Uterus (tissue), 4 donors: ENCODE data around the gene ZNF770. TPM values are rescaled to one million over a fixed set of nuclear protein-coding genes. Genes with fewer than 3 reads are reported as not detected.
"Not testable (repeated sequence)": the region's sequence is repeated elsewhere in the genome, so short reads cannot be mapped to it uniquely, and the experiment has no call there.

Source experiments
- DNase-seq, 2 donors: peaks; one replicate each; pipeline ENCODE4 v3.0.0-alpha.2; 2019 to 2020
- H3K27ac ChIP-seq, 2 donors: fragments of 200-600 bp; sonication (generic); 1 replicate in 1 of 2; 2 replicates in 1 of 2; pipeline ENCODE4 v1.5.1; 2016 to 2018
- H3K27me3 ChIP-seq, 2 donors: fragments of 200-600 bp; sonication (generic); one replicate each; pipeline ENCODE4 v1.5.1; 2018 to 2019; ENCODE audit warnings: control low read depth in 1 of 2
- H3K36me3 ChIP-seq, 2 donors: fragments of 200-600 bp; sonication (generic); one replicate each; pipeline ENCODE4 v1.5.1; 2019; ENCODE audit warnings: control low read depth in 1 of 2
- H3K4me1 ChIP-seq, 2 donors: fragments of 200-600 bp; sonication (generic); one replicate each; pipeline ENCODE4 v1.5.1; 2018 to 2019; ENCODE audit warnings: control low read depth in 1 of 2
- H3K4me3 ChIP-seq, 2 donors: fragments of 200-600 bp; sonication (generic); 1 replicate in 1 of 2; 2 replicates in 1 of 2; pipeline ENCODE4 v1.5.1; 2018 to 2019; ENCODE audit warnings: mild to moderate bottlenecking in 1 of 2
- H3K9me3 ChIP-seq, 2 donors: fragments of 200-600 bp; sonication (generic); one replicate each; pipeline ENCODE4 v1.5.1; 2019; ENCODE audit warnings: control low read depth in 1 of 2
- POLR2A ChIP-seq, 2 donors: fragments of 450-650 bp; IDR thresholded peaks; one replicate each; pipeline ENCODE4 v1.6.1; 2016; ENCODE audit warnings: antibody characterized with exemption in 2 of 2, mild to moderate bottlenecking in 1 of 2, moderate library complexity in 1 of 2
- intact Hi-C: fragments of 100-400 bp; cut with DNase I; formaldehyde crosslinking; loops from one replicate; pipeline ENCODE4 v1.15.1; 2023; ENCODE audit warnings: low total_unique reads
- total RNA-seq, 4 donors: library from RNA; depleted of rRNA in 3 of 4; stranded (reverse); fragments of >200 nt in 3 of 4; gene quantifications; one replicate each; pipeline versions ENCODE4 v1.1.0 to v1.2.4, GENCODE V29; 2014 to 2023
- TF ChIP-seq, protein P1 (sequence below), 4 experiments: fragments of 200-600 bp in 2 of 4; fragments of 450-650 bp in 2 of 4; sonication (generic) in 2 of 4; IDR thresholded peaks; one replicate each; pipeline ENCODE4 v1.5.1; 2016 to 2019; ENCODE audit warnings: antibody characterized with exemption in 4 of 4, mild to moderate bottlenecking in 2 of 4, moderate library complexity in 1 of 4
- donor health status: DM: yes; HTN: yes; CAD: no.

The ZNF770 gene
- total RNA-seq, 4 donors from 2014 or later = 18.4 to 86.1 (median 33.4) TPM

DNA sequence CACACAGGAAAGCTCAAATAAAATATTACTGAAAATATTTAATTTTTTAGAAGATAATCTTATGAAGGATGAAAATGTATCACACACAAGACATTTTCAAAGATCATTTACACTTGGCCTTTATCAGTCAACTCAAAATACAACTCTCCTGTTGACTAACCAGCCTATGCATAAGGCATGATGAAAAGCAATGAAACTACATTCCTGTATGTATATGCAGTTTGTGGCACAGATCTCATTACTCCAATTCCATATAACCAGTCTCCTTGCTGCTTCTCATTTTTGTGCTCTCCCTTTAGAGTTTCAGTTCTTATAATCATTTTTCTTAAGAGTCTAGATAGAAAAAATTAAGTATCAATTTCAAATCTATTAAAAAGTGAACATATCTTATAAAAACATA, 44.4 kb downstream of the ZNF770 start:
- H3K27ac ChIP-seq = no peak overlapping the region
- no peak overlapping the region for H3K4me3 ChIP-seq
- H3K4me1 ChIP-seq = no peaks in the 10 kb centered on the region
- H3K9me3 ChIP-seq = no peaks in the 10 kb centered on the region
- no peaks in the 10 kb centered on the region for H3K27me3 ChIP-seq
- TF ChIP-seq, protein P1, sequence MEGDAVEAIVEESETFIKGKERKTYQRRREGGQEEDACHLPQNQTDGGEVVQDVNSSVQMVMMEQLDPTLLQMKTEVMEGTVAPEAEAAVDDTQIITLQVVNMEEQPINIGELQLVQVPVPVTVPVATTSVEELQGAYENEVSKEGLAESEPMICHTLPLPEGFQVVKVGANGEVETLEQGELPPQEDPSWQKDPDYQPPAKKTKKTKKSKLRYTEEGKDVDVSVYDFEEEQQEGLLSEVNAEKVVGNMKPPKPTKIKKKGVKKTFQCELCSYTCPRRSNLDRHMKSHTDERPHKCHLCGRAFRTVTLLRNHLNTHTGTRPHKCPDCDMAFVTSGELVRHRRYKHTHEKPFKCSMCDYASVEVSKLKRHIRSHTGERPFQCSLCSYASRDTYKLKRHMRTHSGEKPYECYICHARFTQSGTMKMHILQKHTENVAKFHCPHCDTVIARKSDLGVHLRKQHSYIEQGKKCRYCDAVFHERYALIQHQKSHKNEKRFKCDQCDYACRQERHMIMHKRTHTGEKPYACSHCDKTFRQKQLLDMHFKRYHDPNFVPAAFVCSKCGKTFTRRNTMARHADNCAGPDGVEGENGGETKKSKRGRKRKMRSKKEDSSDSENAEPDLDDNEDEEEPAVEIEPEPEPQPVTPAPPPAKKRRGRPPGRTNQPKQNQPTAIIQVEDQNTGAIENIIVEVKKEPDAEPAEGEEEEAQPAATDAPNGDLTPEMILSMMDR (IDR thresholded peaks at IDR 0.05) = no peak
- TF ChIP-seq POLR2A (IDR thresholded peaks at IDR 0.05) = no peak
- DNase-seq = no peak
- H3K36me3 ChIP-seq = no peaks in the 10 kb centered on the region
- intact Hi-C loops = no loop called here

DNA sequence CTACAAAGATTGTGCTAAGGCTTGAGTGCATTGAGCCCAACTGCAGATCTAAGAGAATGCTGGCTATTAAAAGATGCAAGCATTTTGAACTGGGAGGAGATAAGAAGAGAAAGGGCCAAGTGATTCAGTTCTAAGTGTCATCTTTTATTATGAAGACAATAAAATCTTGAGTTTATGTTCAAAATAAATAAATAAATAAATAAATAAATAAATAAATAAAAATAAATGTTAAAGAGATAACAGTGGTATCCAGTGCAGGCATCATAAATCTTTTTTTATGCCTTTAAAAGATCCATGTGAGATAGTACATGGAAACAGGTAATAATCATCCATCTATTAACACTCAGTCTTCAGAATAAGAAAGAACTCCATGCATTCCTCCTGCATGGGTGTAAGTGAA, 44.8 kb downstream of the ZNF770 start:
- intact Hi-C loops, H3K36me3 ChIP-seq: not testable (repeated sequence)

DNA sequence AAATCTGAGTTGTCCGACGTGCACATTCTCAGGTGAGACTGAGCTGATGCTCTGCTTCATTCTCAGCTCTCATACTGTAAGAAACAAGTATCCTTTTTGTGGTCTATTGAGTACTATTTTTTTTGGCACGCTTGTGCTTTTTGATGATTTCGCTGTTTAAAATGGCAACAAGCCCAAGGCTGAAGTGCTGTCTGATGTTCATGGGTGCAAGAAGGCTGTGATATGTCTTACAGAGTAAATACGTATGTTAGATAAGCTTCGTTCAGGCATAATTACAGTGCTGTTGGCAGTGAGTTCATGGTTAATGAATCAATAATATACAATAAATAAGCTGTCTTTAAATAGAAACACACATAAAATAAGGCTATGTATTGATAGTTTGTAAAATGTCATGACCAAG, 45.7 kb downstream of the ZNF770 start:
- Histone ChIP-seq H3K9me3 (no peaks in the 10 kb centered on the region), H3K27ac (no peak overlapping the region), H3K4me3 (no peak overlapping the region), H3K36me3 (no peaks in the 10 kb centered on the region), H3K4me1 (no peaks in the 10 kb centered on the region), H3K27me3 (no peaks in the 10 kb centered on the region)
- TF ChIP-seq, protein P1 (IDR thresholded peaks at IDR 0.05) = no peak
- TF ChIP-seq POLR2A (IDR thresholded peaks at IDR 0.05) = no peak
- intact Hi-C loops = no loop called here
- DNase-seq = no peak

More for the DNA sequence above, 44.8 kb downstream of the ZNF770 start:
- not testable (repeated sequence) for H3K4me1 ChIP-seq, H3K9me3 ChIP-seq, H3K27ac ChIP-seq, DNase-seq, H3K27me3 ChIP-seq, H3K4me3 ChIP-seq

DNA sequence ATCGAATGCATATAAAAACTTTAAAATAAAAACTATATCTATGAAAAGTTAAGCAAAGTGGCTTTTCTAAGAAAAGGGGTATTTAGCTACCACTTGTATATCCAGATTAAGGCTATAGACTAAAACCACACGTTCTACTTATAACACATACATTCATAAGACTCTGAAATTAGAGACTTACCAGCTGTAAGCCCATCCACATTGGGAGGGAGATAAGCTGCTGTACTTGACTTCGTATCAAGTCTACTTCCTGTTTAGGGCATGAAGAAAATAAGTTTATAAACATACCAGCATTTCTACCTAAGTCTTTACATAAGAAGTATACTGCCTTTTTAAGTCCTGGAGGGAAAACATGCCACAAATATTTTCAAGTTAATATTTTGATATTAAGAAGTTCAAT, 46.3 kb downstream of the ZNF770 start:
- Histone ChIP-seq H3K4me1 (no peaks in the 10 kb centered on the region), H3K27me3 (no peaks in the 10 kb centered on the region), H3K27ac (no peak overlapping the region), H3K4me3 (no peak overlapping the region), H3K36me3 (no peaks in the 10 kb centered on the region), H3K9me3 (no peaks in the 10 kb centered on the region)
- intact Hi-C loops = no loop called here
- no peak for DNase-seq
- TF ChIP-seq, protein P1 (IDR thresholded peaks at IDR 0.05) = no peak
- no peak for TF ChIP-seq POLR2A (IDR thresholded peaks at IDR 0.05)

DNA sequence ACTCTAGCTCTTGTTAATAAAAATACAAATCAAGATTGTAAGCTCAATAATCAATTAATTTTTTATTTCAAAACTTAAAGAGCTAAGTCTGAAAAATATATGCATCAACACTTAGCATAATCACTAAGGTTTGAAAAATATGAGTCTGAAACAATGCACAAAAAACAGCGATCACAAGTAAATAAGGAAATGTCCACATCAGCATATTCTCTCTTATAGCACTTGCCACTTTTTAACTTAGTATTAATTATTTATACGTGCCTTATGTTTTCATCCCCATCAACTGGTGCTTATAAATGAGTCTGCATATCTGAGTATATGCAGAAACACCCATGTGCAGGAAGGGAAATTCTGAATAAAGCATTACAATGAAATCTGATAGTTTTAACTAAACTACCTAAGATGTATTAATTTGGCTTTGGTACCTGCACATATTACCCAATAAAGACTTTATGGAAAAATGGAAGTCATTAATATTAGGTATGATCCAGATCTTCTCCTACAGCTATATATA, 46.8 kb downstream of the ZNF770 start:
- Histone ChIP-seq H3K27ac (no peak overlapping the region), H3K36me3 (no peaks in the 10 kb centered on the region), H3K4me3 (no peak overlapping the region), H3K9me3 (no peaks in the 10 kb centered on the region), H3K4me1 (no peaks in the 10 kb centered on the region), H3K27me3 (no peaks in the 10 kb centered on the region)
- intact Hi-C loops = no loop called here
- no peak for DNase-seq
- no peak for TF ChIP-seq POLR2A (IDR thresholded peaks at IDR 0.05)
- TF ChIP-seq, protein P1 (IDR thresholded peaks at IDR 0.05) = no peak

DNA sequence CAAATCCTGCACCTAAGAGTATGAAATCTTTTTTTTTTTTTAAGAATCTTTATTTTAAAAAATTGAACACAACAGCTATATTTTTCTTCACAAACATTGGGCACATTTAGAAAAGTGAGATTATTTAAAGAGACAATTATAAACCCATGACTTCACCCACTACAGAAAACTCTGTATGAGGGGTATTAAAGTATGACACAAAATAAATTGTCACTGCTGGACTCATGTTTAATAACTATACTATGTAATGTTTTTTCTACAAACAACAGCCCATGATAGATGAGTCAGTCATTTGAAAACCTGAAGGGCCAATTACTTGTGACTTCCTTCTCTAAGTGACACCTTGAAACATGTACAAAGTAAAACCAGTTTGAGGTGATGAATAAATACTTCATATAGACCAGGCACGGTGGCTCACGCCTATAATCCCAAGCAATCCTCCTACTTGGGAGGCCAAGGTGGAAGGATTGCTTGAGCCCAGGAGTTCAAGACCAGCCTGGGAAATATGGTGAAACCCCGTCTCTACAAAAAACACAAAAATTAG, 54.6 kb downstream of the ZNF770 start:
- no peak overlapping the region for H3K4me3 ChIP-seq
- intact Hi-C loops = no loop called here
- no peak for DNase-seq
- no peak overlapping the region for H3K27ac ChIP-seq
- no peaks in the 10 kb centered on the region for H3K9me3 ChIP-seq
- no peaks in the 10 kb centered on the region for H3K27me3 ChIP-seq
- H3K36me3 ChIP-seq = peaks cover 0 to 6% of the 10 kb centered on the region in 2 donors
- H3K4me1 ChIP-seq = no peaks in the 10 kb centered on the region
- TF ChIP-seq, protein P1 (IDR thresholded peaks at IDR 0.05) = no peak
- TF ChIP-seq POLR2A (IDR thresholded peaks at IDR 0.05) = no peak

DNA sequence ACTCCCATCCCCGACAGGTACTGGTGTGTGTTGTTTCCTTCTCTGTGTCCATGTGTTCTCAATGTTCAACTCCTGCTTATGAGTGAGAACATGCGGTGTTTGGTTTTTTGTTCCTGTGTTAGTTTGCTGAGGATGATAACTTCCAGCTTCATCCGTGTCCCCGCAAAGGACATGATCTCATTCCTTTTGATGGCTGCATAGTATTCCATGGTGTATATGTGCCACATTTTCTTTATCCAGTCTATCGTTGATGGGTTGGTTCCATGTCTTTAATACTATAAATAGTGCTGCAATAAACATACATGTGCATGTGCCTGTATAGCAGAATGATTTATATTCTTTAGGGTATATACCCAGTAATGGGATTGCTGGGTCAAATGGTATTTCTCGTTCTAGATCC, 59.7 kb downstream of the ZNF770 start:
- H3K9me3 ChIP-seq, H3K36me3 ChIP-seq, intact Hi-C loops, DNase-seq, H3K4me3 ChIP-seq, H3K27ac ChIP-seq, H3K27me3 ChIP-seq, H3K4me1 ChIP-seq: not testable (repeated sequence)
